HFFc6 (cell line): ENCODE measurements around the gene SPTLC3. TPM values are rescaled to one million over a fixed set of nuclear protein-coding genes. Genes with fewer than 3 reads are reported as not detected.

ENCODE experiments used
- DNase-seq: peaks from one replicate; pipeline ENCODE4 v3.0.0-alpha.2; 2018
- H3K27ac Mint-ChIP-seq: 2 replicates; pipeline ENCODE4 v1.8.0; 2020; ENCODE audit warnings: mild to moderate bottlenecking, mixed read lengths
- H3K27me3 Mint-ChIP-seq: 2 replicates; pipeline ENCODE4 v1.8.0; 2021; ENCODE audit warnings: mild to moderate bottlenecking, moderate library complexity, mixed read lengths; ENCODE audit not compliant: insufficient read depth
- H3K36me3 Mint-ChIP-seq: 2 replicates; pipeline ENCODE4 v1.8.0; 2021; ENCODE audit warnings: low read depth, mixed read lengths
- H3K4me1 Mint-ChIP-seq: 2 replicates; pipeline ENCODE4 v1.8.0; 2020; ENCODE audit warnings: low read depth, mixed read lengths
- H3K4me3 Mint-ChIP-seq: 2 replicates; pipeline ENCODE4 v1.8.0; 2020; ENCODE audit warnings: mild to moderate bottlenecking, moderate library complexity, mixed read lengths
- H3K9me3 Mint-ChIP-seq: 2 replicates; pipeline ENCODE4 v1.8.0; 2020; ENCODE audit warnings: mild to moderate bottlenecking, mixed read lengths
- CTCF ChIP-seq: fragments of 200-600 bp; sonication (generic); IDR thresholded peaks from 2 replicates; pipeline ENCODE4 v1.5.0; 2021; ENCODE audit warnings: antibody characterized with exemption, mild to moderate bottlenecking
- total RNA-seq, 6 experiments: library from RNA; stranded (reverse); fragmentation: NEBNext Ultra II Directional; extraction: Animal tissue kit (Norgen Biotek cat#: 25700); gene quantifications; 2 replicates in 1 of 6; 3 replicates in 5 of 6; pipeline ENCODE4 v1.2.3, GENCODE V29; 2021

The SPTLC3 gene
- total RNA-seq, 6 experiments from 2014 or later = not detected

- Mint-ChIP-seq H3K27me3 (no peaks in the 10 kb centered on the region), H3K4me3 (no peak overlapping the region), H3K4me1 (no peaks in the 10 kb centered on the region), H3K36me3 (no peaks in the 10 kb centered on the region), H3K27ac (no peak overlapping the region), H3K9me3 (peaks cover 52% of the 10 kb centered on the region)
- TF ChIP-seq CTCF = no peak
- DNase-seq = no peak
These were observed 1.9 kb upstream of the SPTLC3 start for GRCh38 chr20:13006825-13007224.

GRCh38 chr20:13007596-13007995, 1.2 kb upstream of the SPTLC3 start:
- H3K4me1 Mint-ChIP-seq = no peaks in the 10 kb centered on the region
- H3K4me3 Mint-ChIP-seq = no peak overlapping the region
- peaks cover 44% of the 10 kb centered on the region for H3K9me3 Mint-ChIP-seq
- H3K27me3 Mint-ChIP-seq = no peaks in the 10 kb centered on the region
- H3K27ac Mint-ChIP-seq = no peak overlapping the region
- no peak for TF ChIP-seq CTCF
- H3K36me3 Mint-ChIP-seq = no peaks in the 10 kb centered on the region
- no peak for DNase-seq

- H3K36me3 Mint-ChIP-seq = no peaks in the 10 kb centered on the region
- no peaks in the 10 kb centered on the region for H3K4me1 Mint-ChIP-seq
- no peak overlapping the region for H3K4me3 Mint-ChIP-seq
These were observed 1.1 kb downstream of the SPTLC3 start for GRCh38 chr20:13009682-13010406.

GRCh38 chr20:13012886-13013285, 4.1 kb downstream of the SPTLC3 start:
- Mint-ChIP-seq H3K36me3 (no peaks in the 10 kb centered on the region), H3K27me3 (no peaks in the 10 kb centered on the region), H3K27ac (no peak overlapping the region), H3K4me1 (no peaks in the 10 kb centered on the region), H3K9me3 (peaks cover 32% of the 10 kb centered on the region), H3K4me3 (no peak overlapping the region)
- DNase-seq = no peak
- no peak for TF ChIP-seq CTCF

More at GRCh38 chr20:13009682-13010406, 1.1 kb downstream of the SPTLC3 start:
- no peak for TF ChIP-seq CTCF
- H3K9me3 Mint-ChIP-seq = peaks cover 42% of the 10 kb centered on the region
- peak; percentile 1 for DNase-seq
- H3K27ac Mint-ChIP-seq = no peak overlapping the region
- H3K27me3 Mint-ChIP-seq = no peaks in the 10 kb centered on the region

- Mint-ChIP-seq H3K4me1 (no peaks in the 10 kb centered on the region), H3K27ac (no peak overlapping the region), H3K4me3 (no peak overlapping the region), H3K9me3 (peaks cover 26% of the 10 kb centered on the region), H3K36me3 (no peaks in the 10 kb centered on the region), H3K27me3 (no peaks in the 10 kb centered on the region)
- no peak for TF ChIP-seq CTCF
- no peak for DNase-seq
These were observed 4.6 kb downstream of the SPTLC3 start for GRCh38 chr20:13013411-13013810.
